ENCODE data around the gene NTM. TPM values are rescaled to one million over a fixed set of nuclear protein-coding genes. Genes with fewer than 3 reads are reported as not detected.

The NTM gene
- total RNA-seq, 1 experiment from 2014 or later, result not detected

DNA sequence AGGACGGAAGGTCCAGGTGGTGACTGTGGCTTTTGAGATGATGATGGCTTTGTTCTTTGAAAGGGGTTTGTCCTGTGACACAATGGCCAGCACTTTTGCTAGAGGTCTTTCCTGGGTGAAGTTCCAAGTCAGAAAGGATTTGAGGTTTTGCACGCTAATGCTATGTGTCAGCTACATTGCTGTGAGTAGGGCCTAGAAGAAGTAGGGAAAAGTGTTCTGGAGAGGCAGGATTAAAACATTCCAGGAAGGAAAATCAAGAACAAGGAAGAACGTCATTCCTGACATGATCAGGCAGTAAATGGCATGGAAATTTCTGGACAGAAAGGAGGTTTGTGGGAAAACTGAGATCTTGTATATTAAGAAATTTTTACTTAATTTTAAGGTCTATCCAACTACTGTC, 290.7 kb downstream of the NTM start:
- RAD21 ChIA-PET (ENCODE audit: low non-redundant PET in 1 of 2, low total read pairs in 2 of 2, uncharacterized antibody in 2 of 2, unreplicated experiment in 2 of 2), result no interaction called here

More for the DNA sequence above, 290.7 kb downstream of the NTM start:
- Histone ChIP-seq H3K27me3 (ENCODE audit: insufficient read depth, low read length) (no peaks in the 10 kb centered on the region), H3K79me2 (ENCODE audit: insufficient read depth, low read length) (no peaks in the 10 kb centered on the region), H3K9ac (ENCODE audit: low read length) (no peak overlapping the region), H3K4me2 (ENCODE audit: low read length) (no peak overlapping the region), H3K4me3 (replicated peaks in 1 of 2; ENCODE audit: low read depth in 1 of 2, low read length in 2 of 2) (no peak overlapping the region), H3K36me3 (ENCODE audit: control insufficient read depth in 1 of 2, insufficient read depth in 2 of 2, low read length in 2 of 2) (no peaks in the 10 kb centered on the region), H4K20me1 (ENCODE audit: insufficient read depth) (no peaks in the 10 kb centered on the region), H2AFZ (ENCODE audit: low read depth, low read length, poor library complexity, severe bottlenecking) (no peak overlapping the region), H3K9me3 (ENCODE audit: control insufficient read depth in 1 of 2, insufficient read depth in 1 of 2, low read depth in 1 of 2, low read length in 2 of 2) (no peaks in the 10 kb centered on the region; a peak in 1 of 4 replicates), H3K4me1 (ENCODE audit: control insufficient read depth in 1 of 2, insufficient read depth in 2 of 2, low read length in 2 of 2) (no peaks in the 10 kb centered on the region), H3K27ac (ENCODE audit: low read depth, low read length) (no peak overlapping the region), H3K9me2 (ENCODE audit: insufficient read depth) (no peaks in the 10 kb centered on the region)
- CTCF ChIA-PET, result no interaction called here
- intact Hi-C loops (cut with micrococcal nuclease), result no loop called here
- BruUV-seq (replicated peaks), result no TSS peak
- no peak for ATAC-seq
- POLR2A ChIA-PET, result no interaction called here
- TF ChIP-seq ZNF274 (IDR thresholded peaks at IDR 0.05; ENCODE audit: low read depth, low read length) (no peak), SIN3A (IDR thresholded peaks at IDR 0.05; ENCODE audit: low read depth) (no peak), ZFX (IDR thresholded peaks at IDR 0.05) (no peak), YY1 (IDR thresholded peaks at IDR 0.05; ENCODE audit: extremely low read depth, insufficient replicate concordance, low read depth, low read length) (no peak), EZH2 (IDR thresholded peaks at IDR 0.05) (no peak), FOSL1 (IDR thresholded peaks at IDR 0.05; ENCODE audit: low read depth) (no peak), SRF (IDR thresholded peaks at IDR 0.05; ENCODE audit: low read depth) (no peak), RAD21 (IDR thresholded peaks at IDR 0.05; ENCODE audit: low read depth) (no peak), ELF1 (IDR thresholded peaks at IDR 0.05; ENCODE audit: borderline replicate concordance, low read depth) (no peak), POLR2A (IDR thresholded peaks at IDR 0.05; ENCODE audit: borderline replicate concordance, extremely low read depth, insufficient read depth, insufficient read length) (no peak), SP1 (IDR thresholded peaks at IDR 0.05; ENCODE audit: low read depth) (no peak)
- TF ChIP-seq, protein P1, sequence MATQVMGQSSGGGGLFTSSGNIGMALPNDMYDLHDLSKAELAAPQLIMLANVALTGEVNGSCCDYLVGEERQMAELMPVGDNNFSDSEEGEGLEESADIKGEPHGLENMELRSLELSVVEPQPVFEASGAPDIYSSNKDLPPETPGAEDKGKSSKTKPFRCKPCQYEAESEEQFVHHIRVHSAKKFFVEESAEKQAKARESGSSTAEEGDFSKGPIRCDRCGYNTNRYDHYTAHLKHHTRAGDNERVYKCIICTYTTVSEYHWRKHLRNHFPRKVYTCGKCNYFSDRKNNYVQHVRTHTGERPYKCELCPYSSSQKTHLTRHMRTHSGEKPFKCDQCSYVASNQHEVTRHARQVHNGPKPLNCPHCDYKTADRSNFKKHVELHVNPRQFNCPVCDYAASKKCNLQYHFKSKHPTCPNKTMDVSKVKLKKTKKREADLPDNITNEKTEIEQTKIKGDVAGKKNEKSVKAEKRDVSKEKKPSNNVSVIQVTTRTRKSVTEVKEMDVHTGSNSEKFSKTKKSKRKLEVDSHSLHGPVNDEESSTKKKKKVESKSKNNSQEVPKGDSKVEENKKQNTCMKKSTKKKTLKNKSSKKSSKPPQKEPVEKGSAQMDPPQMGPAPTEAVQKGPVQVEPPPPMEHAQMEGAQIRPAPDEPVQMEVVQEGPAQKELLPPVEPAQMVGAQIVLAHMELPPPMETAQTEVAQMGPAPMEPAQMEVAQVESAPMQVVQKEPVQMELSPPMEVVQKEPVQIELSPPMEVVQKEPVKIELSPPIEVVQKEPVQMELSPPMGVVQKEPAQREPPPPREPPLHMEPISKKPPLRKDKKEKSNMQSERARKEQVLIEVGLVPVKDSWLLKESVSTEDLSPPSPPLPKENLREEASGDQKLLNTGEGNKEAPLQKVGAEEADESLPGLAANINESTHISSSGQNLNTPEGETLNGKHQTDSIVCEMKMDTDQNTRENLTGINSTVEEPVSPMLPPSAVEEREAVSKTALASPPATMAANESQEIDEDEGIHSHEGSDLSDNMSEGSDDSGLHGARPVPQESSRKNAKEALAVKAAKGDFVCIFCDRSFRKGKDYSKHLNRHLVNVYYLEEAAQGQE (IDR thresholded peaks at IDR 0.05; ENCODE audit: low read depth), result no peak
- TF ChIP-seq, protein P2, sequence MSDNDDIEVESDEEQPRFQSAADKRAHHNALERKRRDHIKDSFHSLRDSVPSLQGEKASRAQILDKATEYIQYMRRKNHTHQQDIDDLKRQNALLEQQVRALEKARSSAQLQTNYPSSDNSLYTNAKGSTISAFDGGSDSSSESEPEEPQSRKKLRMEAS (IDR thresholded peaks at IDR 0.05), result no peak
- TF ChIP-seq, protein P3, sequence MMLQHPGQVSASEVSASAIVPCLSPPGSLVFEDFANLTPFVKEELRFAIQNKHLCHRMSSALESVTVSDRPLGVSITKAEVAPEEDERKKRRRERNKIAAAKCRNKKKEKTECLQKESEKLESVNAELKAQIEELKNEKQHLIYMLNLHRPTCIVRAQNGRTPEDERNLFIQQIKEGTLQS (IDR thresholded peaks at IDR 0.05), result no peak
- TF ChIP-seq, protein P4, sequence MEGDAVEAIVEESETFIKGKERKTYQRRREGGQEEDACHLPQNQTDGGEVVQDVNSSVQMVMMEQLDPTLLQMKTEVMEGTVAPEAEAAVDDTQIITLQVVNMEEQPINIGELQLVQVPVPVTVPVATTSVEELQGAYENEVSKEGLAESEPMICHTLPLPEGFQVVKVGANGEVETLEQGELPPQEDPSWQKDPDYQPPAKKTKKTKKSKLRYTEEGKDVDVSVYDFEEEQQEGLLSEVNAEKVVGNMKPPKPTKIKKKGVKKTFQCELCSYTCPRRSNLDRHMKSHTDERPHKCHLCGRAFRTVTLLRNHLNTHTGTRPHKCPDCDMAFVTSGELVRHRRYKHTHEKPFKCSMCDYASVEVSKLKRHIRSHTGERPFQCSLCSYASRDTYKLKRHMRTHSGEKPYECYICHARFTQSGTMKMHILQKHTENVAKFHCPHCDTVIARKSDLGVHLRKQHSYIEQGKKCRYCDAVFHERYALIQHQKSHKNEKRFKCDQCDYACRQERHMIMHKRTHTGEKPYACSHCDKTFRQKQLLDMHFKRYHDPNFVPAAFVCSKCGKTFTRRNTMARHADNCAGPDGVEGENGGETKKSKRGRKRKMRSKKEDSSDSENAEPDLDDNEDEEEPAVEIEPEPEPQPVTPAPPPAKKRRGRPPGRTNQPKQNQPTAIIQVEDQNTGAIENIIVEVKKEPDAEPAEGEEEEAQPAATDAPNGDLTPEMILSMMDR (IDR thresholded peaks at IDR 0.05 in 2 of 3, conservative IDR thresholded peaks at IDR 0.05 in 1 of 3; ENCODE audit: borderline replicate concordance in 1 of 3, insufficient read depth in 1 of 3, low read depth in 2 of 3, low read length in 2 of 3), result no peak
- DNase-seq (ENCODE audit: low read depth, low spot score), result no peak

All from HCT116 (cell line).